Right lobe of liver (tissue), 6 donors: Measurements from ENCODE around the gene RALGAPA2. TPM values are rescaled to one million over a fixed set of nuclear protein-coding genes. Genes with fewer than 3 reads are reported as not detected.

ENCODE experiments used
- ATAC-seq, 4 donors: fragments of 200-7000 bp; cut with Tn5 transposase; one replicate each; pipeline ENCODE4 v1.9.1; 2020; ENCODE audit warnings: mild to moderate bottlenecking in 4 of 4, moderate library complexity in 4 of 4
- DNase-seq, 3 donors: peaks; one replicate each; pipeline ENCODE4 v3.0.0-alpha.2; 2020
- H3K27ac ChIP-seq, 3 donors: fragments of 200-600 bp; one replicate each; pipeline ENCODE4 v1.8.0; 2022
- H3K27me3 ChIP-seq, 2 donors: fragments of 200-600 bp; one replicate each; pipeline ENCODE4 v1.8.0; 2022
- H3K36me3 ChIP-seq, 4 donors: fragments of 200-600 bp; sonication (generic) in 1 of 4; one replicate each; pipeline versions ENCODE4 v1.5.1 to v1.8.0; 2017 to 2022; ENCODE audit warnings: control low read depth in 1 of 4
- H3K4me1 ChIP-seq, 4 donors: fragments of 200-600 bp; sonication (generic) in 1 of 4; one replicate each; pipeline versions ENCODE4 v1.5.1 to v1.8.0; 2017 to 2022; ENCODE audit warnings: control low read depth in 1 of 4
- H3K4me3 ChIP-seq, 3 donors: fragments of 200-600 bp; one replicate each; pipeline ENCODE4 v1.8.0; 2022
- H3K9me3 ChIP-seq, 4 donors: fragments of 200-600 bp; sonication (generic) in 1 of 4; one replicate each; pipeline versions ENCODE4 v1.5.1 to v1.8.0; 2017 to 2022; ENCODE audit warnings: control low read depth in 1 of 4
- CTCF ChIP-seq, 4 donors: fragments of 200-600 bp in 3 of 4; fragments of 450-650 bp in 1 of 4; IDR thresholded peaks; one replicate each; pipeline versions ENCODE4 v1.5.1 to v1.8.0; 2016 to 2022; ENCODE audit warnings: antibody characterized with exemption in 4 of 4, mild to moderate bottlenecking in 2 of 4
- POLR2A ChIP-seq: fragments of 450-650 bp; IDR thresholded peaks from one replicate; pipeline ENCODE4 v1.6.1; 2017; ENCODE audit warnings: antibody characterized with exemption, mild to moderate bottlenecking
- WGBS: methylation state at CpG from one replicate; pipeline ENCODE4 v1.1.6; 2018; ENCODE audit warnings: low coverage, low lambda C conversion rate; ENCODE audit not compliant: insufficient coverage; ENCODE audit errors: missing lambda C conversion rate; 5-methylcytosine and 5-hydroxymethylcytosine counted together
- intact Hi-C, 2 donors: fragments of 100-400 bp; cut with DNase I; formaldehyde crosslinking; loops; one replicate each; pipeline versions ENCODE4 v1.11.2 to v1.14.1; 2022
- total RNA-seq, 6 experiments: library from RNA; depleted of rRNA in 2 of 6; stranded (reverse); fragments of >200 nt in 2 of 6; fragmentation: NEBNext Ultra II Directional in 3 of 6; extraction: Animal tissue kit (Norgen Biotek cat#: 25700) in 3 of 6; gene quantifications; one replicate each; pipeline versions ENCODE4 v1.1.0 to v1.2.4, GENCODE V29; 2016 to 2023
- donor health status: DM: no; HTN: yes; CAD: no.
- donor health status: DM: no; HTN: no; CAD: no.
- donor health status: DM: no; HTN: no; CAD: no.
- donor health status: DM: no; HTN: yes; CAD: no.
- donor health status: DM: no; HTN: yes; CAD: no.

The RALGAPA2 gene
- total RNA-seq, 6 experiments from 2014 or later: 38.3 to 76.7 (median 62.7) TPM

- Histone ChIP-seq H3K36me3 (peaks cover 0 to 33% (median 12%) of the 10 kb centered on the region in 4 donors), H3K4me1 (peaks cover 0 to 12% (median 3%) of the 10 kb centered on the region in 4 donors), H3K27me3 (no peaks in the 10 kb centered on the region), H3K9me3 (no peaks in the 10 kb centered on the region), H3K27ac (peak overlapping the region in 1 of 3 donors; percentile 74), H3K4me3 (no peak overlapping the region)
- DNase-seq (no peak), ATAC-seq (peak in 3 of 4 donors; percentile 55 to 66 (median 61))
- intact Hi-C loops: no loop called here
- TF ChIP-seq POLR2A: no peak
- WGBS: 40% methylated on average over 2 of the region's 2 CpGs
Measured at GRCh38 chr20:20525214-20525613, 187.2 kb downstream of the RALGAPA2 start.

- Histone ChIP-seq H3K27me3 (no peaks in the 10 kb centered on the region), H3K36me3 (peaks cover 0 to 34% (median 12%) of the 10 kb centered on the region in 4 donors), H3K9me3 (no peaks in the 10 kb centered on the region), H3K4me1 (peaks cover 0 to 12% (median 3%) of the 10 kb centered on the region in 4 donors), H3K27ac (peak overlapping the region in 1 of 3 donors; percentile 74), H3K4me3 (no peak overlapping the region)
- intact Hi-C loops: no loop called here
- no peak for TF ChIP-seq CTCF (IDR thresholded peaks at IDR 0.05)
- TF ChIP-seq POLR2A: no peak
- DNase-seq (no peak), ATAC-seq (no peak)
- WGBS: 65% methylated on average over 2 of the region's 2 CpGs
Measured at GRCh38 chr20:20524756-20525155, 187.7 kb downstream of the RALGAPA2 start.

- DNase-seq: no peak
- Histone ChIP-seq H3K4me3 (no peak overlapping the region), H3K27me3 (no peaks in the 10 kb centered on the region), H3K9me3 (no peaks in the 10 kb centered on the region), H3K27ac (no peak overlapping the region), H3K4me1 (peaks cover 0 to 12% (median 3%) of the 10 kb centered on the region in 4 donors), H3K36me3 (peaks cover 0 to 31% (median 14%) of the 10 kb centered on the region in 4 donors)
- TF ChIP-seq CTCF (IDR thresholded peaks at IDR 0.05) (no peak), POLR2A (no peak)
- WGBS: 100% methylated on average over 1 of the region's 1 CpG
- intact Hi-C loops: no loop called here
- no peak for ATAC-seq
Measured at GRCh38 chr20:20521736-20522135, 190.7 kb downstream of the RALGAPA2 start.

GRCh38 chr20:20520776-20521175, 191.7 kb downstream of the RALGAPA2 start:
- Histone ChIP-seq H3K4me1 (peaks cover 0 to 9% (median 3%) of the 10 kb centered on the region in 4 donors), H3K9me3 (no peaks in the 10 kb centered on the region), H3K4me3 (no peak overlapping the region), H3K27ac (no peak overlapping the region), H3K36me3 (peaks cover 0 to 40% (median 16%) of the 10 kb centered on the region in 4 donors), H3K27me3 (no peaks in the 10 kb centered on the region)
- TF ChIP-seq CTCF (IDR thresholded peaks at IDR 0.05): no peak
- no peak for TF ChIP-seq POLR2A
- ATAC-seq (peak in 1 of 4 donors; percentile 43), DNase-seq (no peak)
- no CpG with 5 or more reads among the region's 5 CpGs for WGBS
- intact Hi-C loops: no loop called here

GRCh38 chr20:20519269-20519668, 193.2 kb downstream of the RALGAPA2 start:
- no peak overlapping the region for H3K27ac ChIP-seq
- no peak overlapping the region for H3K4me3 ChIP-seq
- H3K4me1 ChIP-seq: no peaks in the 10 kb centered on the region
- ATAC-seq (peak; percentile 32 to 79 (median 52)), DNase-seq (no peak)
- intact Hi-C loops: no loop called here
- no peak for TF ChIP-seq POLR2A
- TF ChIP-seq CTCF (IDR thresholded peaks at IDR 0.05): no peak
- H3K27me3 ChIP-seq: no peaks in the 10 kb centered on the region
- peaks cover 0 to 36% (median 17%) of the 10 kb centered on the region in 4 donors for H3K36me3 ChIP-seq
- no peaks in the 10 kb centered on the region for H3K9me3 ChIP-seq
